Stimulated activated CD8-positive, alpha-beta memory T cell treated with anti-CD3 and anti-CD28 coated beads, Interleukin-15, amount 100 ng/mL, for 48 hours (primary cell): ENCODE results near the gene MTHFR.

Experiments
- DNase-seq, 2 donors: peaks; one replicate each; pipeline ENCODE4 v3.0.0-alpha.2; 2020; ENCODE audit warnings: low read depth in 2 of 2

MTHFR gene

DNA sequence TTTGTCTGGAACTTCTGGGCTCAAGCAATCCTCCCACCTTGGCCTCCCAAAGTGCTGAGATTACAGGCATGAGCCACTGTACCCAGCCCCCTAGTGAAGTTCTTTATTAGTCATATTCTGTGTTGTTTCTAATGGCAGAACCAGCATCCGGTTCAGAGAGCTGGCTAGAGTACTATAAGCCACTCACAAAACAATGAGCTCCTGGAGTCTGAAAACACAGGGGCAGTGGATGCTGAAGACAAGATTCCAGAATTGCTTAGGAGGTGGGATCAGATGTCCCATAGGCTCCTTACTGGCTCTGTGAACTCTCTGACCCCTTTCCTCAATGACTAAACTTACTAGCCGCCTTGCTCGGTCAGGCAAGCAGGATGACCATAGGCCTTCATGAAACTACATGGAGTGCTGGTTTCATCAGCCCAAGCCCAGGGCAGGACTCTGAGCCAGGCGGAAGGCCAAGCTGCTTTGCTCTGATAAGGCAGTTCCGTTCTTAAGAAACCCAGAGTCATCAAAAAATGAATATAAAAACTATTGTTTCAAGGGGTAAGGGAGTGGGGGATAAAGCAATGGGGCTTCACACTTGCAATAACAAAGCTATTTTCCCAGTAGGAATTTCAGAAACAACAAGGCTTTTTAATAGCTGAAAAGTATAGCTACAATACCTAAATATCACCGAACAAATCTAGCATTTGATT is 8.1 kb downstream of the MTHFR start:
- DNase-seq, result no peak

- no peak for DNase-seq
These were observed 9.5 kb downstream of the MTHFR start for GRCh38 chr1:11796036-11796828.

GRCh38 chr1:11795238-11795890 is 10.4 kb downstream of the MTHFR start:
- DNase-seq, result no peak

GRCh38 chr1:11794446-11795237 is 11.1 kb downstream of the MTHFR start:
- DNase-seq, result no peak

GRCh38 chr1:11793819-11794218 is 11.9 kb downstream of the MTHFR start:
- DNase-seq, result no peak

DNA sequence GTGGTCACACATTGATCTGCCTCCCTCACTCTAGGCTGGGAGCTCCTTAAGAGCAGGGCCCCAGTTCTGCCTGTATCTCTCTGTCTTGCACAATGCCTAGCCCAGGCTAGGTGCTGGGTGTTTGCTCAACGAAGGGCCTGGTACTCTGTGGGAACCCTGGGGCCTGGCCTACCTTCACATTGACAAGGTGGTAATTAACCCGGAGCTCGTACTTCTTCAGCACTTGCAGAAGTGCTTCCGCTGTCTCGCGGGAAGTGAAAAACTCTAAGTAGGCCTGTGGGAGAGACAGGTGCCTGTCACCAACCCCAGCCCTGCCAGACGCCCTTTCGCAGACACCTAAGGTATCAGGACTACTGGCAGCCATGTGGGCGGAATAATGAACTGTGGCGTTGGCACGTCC is 13.7 kb downstream of the MTHFR start:
- no peak for DNase-seq

DNA sequence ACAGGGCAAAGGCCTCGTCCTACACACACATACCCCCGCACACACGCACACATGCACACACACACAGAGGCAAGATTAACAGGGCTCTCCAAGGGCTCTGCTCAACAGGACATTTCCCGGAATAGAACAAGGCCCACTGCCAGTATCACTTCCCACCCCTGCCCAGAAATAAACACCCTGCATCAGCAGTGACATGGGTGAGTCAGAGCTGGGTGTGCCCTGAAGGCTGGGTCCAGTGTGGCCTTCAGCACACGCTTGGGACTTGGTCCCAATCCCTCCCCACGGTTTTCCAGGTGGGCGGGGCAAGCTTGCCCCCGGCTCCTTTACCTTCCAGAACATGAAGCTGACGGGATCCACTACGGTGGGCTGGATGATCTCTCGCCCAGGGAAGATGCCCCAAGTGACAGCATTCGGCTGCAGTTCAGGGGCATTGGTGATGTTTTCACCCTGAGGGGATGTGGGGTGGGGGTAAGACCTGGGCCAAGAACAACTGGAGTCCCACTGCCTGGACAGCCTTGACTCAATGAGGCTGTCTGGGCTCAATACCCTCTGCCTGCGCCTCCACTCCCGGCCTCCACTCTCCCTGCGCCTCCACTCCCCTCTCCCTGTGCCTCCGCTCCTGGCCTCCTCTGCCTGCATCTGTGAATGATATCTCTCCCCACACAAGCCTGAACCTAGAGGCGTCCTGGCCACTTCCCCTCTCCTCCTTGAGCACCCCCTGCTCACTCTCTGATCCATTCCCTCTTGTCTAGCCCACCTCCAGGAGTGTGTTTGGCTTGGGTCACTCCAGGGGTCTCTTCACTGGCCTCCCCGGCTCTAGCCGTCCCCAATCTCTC is 14.7 kb downstream of the MTHFR start:
- DNase-seq, result no peak

DNA sequence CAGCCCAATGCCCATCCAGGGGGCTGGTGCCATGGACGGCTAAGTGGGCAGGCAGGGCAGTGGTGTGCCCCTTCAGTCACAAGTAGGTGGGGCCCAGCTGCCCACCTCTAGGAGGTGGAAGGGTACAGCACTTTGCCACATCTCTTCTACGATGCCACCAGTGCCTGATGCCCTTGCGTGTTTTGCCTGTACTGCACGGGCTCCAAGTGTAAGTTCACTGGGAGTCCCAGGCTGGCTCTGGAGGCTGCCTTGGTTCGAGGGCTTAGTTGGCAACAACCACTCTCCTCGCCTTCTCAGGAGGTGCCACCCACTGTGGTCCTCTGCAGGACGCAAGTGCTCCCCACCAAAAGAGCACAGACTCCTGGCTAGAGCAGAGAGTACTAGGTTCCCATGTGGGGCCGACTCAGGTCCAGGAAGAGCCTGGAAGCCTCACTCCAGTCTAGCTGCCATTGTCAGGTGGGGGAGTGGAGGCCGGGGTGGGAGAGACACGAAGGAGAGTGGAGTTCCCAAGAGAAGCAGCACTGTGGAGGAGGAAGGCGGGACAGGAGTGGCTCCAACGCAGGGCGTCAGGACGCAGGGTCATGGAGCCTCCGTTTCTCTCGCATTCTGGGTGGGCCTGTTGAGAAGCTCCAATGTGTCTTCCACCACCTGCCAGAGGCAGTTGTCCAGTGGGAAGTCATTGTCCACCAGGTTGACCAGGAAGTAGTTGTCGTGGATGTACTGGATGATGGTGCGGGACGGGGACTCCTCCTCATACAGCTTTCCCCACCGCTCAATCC is 15.5 kb downstream of the MTHFR start:
- DNase-seq, result no peak

- no peak for DNase-seq
These were observed 16.4 kb downstream of the MTHFR start for GRCh38 chr1:11789126-11790067.

- no peak for DNase-seq
These were observed 17.2 kb downstream of the MTHFR start for GRCh38 chr1:11788549-11789053.

DNA sequence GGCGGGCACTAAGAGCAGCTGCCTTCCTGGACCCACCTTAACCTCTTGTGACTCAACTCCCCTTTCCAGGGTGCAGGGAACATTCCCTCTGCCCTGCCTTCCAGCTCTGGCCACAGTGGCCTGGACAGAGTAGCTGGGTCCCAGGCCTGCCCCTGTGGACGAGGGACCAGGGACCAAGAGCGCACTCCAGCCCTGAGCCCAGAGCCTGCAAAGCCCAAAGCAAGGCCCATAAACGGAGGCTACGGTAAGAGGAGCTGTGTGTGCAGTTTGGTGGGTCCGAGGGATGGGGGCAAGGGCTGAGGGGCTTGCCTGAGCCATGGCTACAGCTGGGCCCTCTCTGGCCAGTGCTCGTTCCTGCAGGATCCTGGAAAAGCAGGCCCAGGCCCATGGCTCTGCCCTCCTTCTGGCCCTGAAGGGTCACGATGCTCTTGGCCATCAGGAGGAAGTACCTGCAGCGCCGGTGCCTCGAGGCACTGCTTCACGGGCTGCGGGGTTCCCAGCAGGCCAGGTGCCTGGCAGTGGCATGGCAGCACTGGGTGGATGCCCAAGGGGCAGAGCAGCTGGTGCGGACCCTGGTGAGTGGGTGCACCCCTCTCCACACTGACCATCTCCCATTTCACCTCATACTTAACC is 17.8 kb downstream of the MTHFR start:
- DNase-seq, result no peak

- DNase-seq, result no peak
These were observed 18.4 kb downstream of the MTHFR start for GRCh38 chr1:11787251-11787803.

- no peak for DNase-seq
These were observed 19.6 kb downstream of the MTHFR start for GRCh38 chr1:11786168-11786567.

GRCh38 chr1:11784993-11785769 is 20.6 kb downstream of the MTHFR start:
- peak in 1 of 2 donors; percentile 21 for DNase-seq

DNA sequence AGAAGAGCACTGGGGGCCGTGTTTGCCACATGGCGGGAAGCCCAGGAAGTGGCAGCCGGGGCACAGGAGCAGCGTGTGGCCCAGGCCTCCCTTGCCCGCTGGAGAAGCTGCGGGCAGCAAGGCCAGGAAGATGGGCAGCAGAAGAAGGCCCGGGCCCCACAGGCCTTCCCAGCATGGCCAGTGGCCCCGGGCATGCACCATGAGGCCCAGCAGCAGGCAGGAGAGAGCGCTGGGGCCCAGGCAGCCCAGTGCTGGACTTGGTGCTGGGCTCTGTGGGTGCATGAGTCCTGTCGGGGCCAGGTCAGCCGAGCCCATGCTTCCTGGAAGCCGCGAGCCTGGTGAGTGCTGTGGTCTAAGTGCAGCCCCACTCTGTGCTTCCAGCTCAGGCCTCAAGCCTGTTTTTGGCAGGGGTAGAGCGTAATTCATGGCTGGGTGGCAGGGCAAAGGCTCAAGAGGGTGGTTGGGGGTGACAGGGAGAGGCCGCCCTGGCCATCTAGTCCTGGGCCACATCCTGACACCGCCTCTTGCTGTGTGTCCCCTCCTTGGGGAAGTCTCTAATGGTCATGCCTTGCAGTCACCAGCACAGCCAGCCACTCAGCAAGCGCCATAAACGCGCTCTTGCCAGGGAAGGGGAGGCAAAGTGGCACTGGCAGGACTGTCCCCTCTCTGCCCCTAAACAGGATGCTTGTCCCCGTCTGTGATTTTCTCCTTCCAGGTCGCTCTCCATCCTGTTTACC is 21.3 kb downstream of the MTHFR start:
- no peak for DNase-seq

DNA sequence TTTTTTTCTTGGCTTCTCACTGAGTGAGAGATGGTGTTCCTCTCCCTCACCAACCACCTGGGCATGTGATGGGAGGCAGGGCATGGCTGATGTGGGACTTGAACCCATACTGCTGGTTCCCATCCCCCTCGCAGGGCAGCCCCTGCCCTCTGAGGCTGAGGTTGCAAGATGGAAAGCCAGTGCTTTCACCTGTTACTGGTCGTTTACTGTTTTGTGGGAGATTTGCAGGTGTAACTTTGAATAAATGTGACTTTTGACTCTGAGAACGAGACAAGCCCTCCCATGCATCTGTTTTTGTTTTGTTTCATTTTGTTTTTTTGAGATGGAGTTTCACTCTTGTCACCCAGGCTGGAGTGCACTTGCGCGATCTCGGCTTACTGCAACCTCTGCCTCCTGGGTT is 22.2 kb downstream of the MTHFR start:
- no peak for DNase-seq
